CD4-positive, alpha-beta T cell treated with Interleukin-6 for 4 hours (primary cell): ENCODE measurements around the gene CDC42BPB.
"Not testable (repeated sequence)": the region's sequence is repeated elsewhere in the genome, so short reads cannot be mapped to it uniquely, and the experiment has no call there.

Experiments used
- DNase-seq: peaks from one replicate; pipeline ENCODE4 v3.0.0-alpha.2; 2020; ENCODE audit warnings: mixed read lengths

The CDC42BPB gene

DNA sequence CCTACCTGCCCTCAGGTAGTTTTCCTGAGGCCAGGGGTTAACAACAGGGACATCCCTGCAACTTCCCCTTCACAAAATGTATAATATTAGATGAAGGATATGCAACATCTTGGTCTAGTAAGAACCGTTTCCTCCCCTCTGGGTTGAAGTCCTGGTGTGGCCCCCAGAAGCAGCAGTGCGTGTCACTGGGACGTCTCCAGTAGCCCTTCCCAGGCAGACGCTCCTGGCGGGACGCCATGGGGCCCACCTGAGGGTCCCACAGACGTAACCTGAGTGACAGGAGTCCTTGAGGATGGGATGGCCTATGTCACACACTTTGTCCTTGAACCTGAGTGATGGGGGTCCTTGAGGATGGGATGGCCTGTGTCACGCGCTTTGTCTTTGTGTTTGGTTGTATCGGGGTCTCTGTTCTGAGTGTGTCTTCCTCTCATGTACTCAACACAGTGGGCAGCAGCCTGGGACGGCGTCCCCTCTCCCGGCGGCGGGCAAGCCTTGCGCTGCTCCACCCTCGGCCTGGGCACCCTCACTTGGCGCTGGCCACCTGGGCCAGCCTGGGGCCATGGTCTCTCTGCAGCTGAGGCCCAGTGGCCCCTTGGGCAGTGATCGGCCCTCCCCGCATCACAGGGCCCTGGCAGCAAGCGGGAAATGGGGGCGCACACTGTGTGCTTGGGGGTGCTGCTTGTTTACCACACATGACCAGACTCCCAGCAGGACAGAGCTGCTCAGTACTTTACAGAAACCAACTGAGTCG, 149.2 kb downstream of the CDC42BPB start:
- no peak for DNase-seq

- no peak for DNase-seq
Observed at GRCh38 chr14:102907303-102907844, 150.0 kb downstream of the CDC42BPB start.

GRCh38 chr14:102906616-102907302, 150.6 kb downstream of the CDC42BPB start:
- no peak for DNase-seq

DNA sequence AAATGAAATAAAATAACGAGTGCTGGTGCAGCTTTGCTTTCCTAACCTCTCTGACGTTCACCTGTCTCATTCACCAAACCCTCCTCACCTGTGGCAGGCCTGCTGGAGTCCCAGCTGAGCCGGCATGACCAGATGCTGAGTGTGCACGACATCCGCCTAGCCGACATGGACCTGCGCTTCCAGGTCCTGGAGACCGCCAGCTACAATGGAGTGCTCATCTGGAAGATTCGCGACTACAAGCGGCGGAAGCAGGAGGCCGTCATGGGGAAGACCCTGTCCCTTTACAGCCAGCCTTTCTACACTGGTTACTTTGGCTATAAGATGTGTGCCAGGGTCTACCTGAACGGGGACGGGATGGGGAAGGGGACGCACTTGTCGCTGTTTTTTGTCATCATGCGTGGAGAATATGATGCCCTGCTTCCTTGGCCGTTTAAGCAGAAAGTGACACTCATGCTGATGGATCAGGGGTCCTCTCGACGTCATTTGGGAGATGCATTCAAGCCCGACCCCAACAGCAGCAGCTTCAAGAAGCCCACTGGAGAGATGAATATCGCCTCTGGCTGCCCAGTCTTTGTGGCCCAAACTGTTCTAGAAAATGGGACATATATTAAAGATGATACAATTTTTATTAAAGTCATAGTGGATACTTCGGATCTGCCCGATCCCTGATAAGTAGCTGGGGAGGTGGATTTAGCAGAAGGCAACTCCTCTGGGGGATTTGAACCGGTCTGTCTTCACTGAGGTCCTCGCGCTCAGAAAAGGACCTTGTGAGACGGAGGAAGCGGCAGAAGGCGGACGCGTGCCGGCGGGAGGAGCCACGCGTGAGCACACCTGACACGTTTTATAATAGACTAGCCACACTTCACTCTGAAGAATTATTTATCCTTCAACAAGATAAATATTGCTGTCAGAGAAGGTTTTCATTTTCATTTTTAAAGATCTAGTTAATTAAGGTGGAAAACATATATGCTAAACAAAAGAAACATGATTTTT, 151.9 kb downstream of the CDC42BPB start:
- no peak for DNase-seq

DNA sequence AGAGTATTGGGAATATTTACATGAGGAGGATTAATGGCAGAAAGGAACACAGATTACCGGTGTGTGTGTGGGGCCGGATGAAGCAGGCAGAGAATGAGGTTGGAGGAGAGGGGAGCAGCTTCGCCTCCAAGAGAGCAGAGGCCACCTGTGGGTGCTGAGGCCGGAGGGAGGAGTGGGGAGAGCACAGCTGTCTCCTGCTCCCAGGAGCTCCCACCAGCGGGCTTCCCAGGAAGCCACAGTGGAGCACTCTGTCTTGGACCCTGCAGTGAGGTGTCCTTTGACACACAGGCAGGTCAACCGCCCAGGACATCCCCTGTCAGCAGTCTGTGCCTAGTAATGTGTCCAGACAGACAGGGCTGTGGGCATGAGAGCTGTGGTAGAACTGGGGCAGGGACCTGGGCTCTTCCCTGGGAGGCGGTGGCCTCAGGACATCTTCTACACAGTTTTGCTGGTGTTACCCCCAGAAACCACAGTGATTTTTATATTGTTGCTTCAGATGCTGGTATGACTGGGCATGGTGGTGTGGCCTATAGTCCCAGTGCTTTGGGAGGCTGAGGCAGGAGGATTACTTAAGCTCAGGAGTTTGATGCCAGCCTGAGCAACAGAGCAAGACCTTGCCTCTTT, 153.3 kb downstream of the CDC42BPB start:
- no peak for DNase-seq

- no peak for DNase-seq
Observed at GRCh38 chr14:102903248-102903888, 154.0 kb downstream of the CDC42BPB start.

DNA sequence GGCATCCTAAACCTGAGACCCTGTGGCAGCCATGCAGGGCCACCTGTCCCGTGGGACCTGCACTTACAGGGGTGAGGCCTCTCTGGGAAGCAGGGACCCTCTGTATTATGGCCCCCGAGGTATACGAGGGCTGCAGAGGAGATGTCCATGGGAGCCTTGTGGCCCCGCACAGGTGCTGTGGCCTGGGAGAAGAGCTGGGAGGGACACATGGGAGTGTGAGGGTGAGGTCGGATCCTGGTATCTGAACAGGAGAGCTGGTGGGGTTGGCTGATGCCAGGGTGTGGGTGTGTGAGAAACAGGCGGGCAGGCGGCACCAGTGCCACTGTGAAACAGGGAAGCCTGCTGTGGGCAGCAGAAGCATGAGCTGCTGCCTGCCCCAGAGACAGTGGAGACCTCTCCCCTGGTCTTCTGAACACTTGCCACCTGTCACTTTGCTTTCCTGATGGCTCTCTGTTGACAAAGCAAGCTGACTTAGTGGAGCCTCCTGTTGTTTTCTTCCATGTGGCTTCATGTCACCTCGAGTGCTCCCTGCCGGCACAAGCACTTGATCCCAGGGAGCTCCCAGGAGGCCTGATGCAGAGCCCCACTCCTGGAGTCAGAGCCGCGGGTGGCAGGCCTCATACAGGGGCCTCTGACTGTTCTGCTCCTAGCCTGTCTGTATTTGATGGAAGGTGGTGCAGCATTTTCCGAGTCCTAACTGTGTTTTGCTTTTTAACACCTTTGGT, 154.7 kb downstream of the CDC42BPB start:
- no peak for DNase-seq

DNA sequence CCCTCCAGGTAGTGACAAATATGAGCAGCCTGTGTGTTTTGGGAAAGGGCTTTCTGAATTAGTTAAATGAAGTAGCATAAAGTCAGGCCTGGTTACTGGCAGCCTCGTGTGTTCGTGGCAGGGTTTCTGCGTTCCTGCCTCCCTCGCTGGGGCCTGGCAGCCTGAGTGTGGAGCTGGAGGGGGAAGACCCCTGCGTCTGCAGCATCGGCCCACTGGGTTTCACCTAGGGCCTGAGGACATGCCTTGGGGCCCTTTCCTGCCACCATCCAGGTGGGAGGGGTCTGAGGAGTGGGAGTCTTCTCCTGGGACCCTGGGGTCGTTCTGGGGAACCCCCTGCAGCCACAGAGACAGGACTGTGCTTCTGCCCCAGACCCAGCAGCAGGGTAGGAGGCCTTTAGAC, 155.3 kb downstream of the CDC42BPB start:
- no peak for DNase-seq

GRCh38 chr14:102901633-102902032, 155.7 kb downstream of the CDC42BPB start:
- no peak for DNase-seq

GRCh38 chr14:102900631-102901571, 156.4 kb downstream of the CDC42BPB start:
- DNase-seq = peak; percentile 35

- no peak for DNase-seq
Observed at GRCh38 chr14:102899516-102899900, 157.8 kb downstream of the CDC42BPB start.

GRCh38 chr14:102898776-102899515, 158.4 kb downstream of the CDC42BPB start:
- no peak for DNase-seq

DNA sequence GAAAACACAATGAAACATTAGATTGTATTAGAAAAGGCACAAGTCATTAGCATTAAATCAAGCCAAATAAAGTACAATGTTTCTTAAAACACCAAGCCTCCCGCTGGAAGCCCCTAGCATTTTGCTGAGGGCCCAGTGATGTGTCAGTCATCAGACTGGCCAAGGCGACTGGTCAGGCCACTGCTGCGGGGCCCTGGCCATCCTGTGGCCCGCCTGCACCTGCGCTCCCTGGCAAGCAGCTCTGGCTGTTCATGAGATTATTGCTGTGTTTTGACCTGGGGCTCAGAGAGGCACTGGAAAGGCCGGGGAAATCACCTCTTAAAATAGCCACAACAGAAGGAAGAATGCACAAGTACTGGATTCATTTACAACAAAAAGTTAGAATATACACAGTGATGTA, 159.1 kb downstream of the CDC42BPB start:
- DNase-seq = no peak

- DNase-seq = no peak
Observed at GRCh38 chr14:102897299-102898027, 159.9 kb downstream of the CDC42BPB start.

DNA sequence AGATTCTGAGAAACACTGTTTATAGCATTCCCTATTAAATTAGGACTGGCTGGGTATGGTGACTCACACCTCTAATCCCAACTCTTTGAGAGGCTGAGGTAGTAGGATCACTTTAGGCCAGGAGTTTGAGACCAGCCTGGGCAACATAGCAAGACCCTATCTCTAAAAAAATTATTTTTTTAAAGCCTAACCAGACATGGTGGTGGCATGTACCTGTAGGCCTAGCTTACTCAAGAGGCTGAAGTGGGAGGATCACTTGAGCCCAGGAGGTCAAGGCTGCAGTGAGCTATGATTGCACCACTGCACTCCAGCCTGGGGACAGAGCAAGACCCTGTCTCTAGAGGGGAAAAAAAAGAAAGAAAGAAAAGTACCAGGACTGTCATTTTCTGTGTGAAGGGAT, 160.6 kb downstream of the CDC42BPB start:
- DNase-seq = not testable (repeated sequence)

- no peak for DNase-seq
Observed at GRCh38 chr14:102893452-102893851, 163.9 kb downstream of the CDC42BPB start.

GRCh38 chr14:102892651-102893050, 164.7 kb downstream of the CDC42BPB start:
- no peak for DNase-seq

- DNase-seq = no peak
Observed at GRCh38 chr14:102891556-102891955, 165.8 kb downstream of the CDC42BPB start.

DNA sequence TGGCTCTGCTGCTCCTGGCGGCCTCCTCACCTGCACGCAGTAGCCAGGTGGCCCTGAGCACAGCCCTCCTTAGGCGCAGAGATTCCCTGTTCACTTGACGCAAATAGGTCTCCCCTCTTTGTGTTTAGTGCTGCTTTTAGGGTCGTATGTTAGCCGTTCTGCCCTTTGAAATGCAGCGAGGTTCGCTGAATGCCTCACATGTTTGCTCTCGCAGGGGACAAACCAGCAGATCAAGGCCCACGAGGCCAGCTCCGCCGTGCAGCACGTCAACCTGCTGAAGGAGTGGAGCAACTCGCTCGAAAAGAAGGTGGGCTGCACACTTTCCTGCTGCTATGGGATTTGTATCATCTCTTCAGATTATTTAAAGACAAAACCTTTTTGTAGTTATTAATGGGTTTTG, 166.2 kb downstream of the CDC42BPB start:
- DNase-seq = no peak
